HG02885 (cell line): ENCODE measurements around the gene ESYT3.
"Not testable (repeated sequence)": the region's sequence is repeated elsewhere in the genome, so short reads cannot be mapped to it uniquely, and the experiment has no call there.

Experiments used
- ATAC-seq: cut with Tn5 transposase; IDR thresholded peaks from one replicate; pipeline ENCODE4 v1.9.1; 2021; ENCODE audit warnings: mild to moderate bottlenecking; ENCODE audit not compliant: unreplicated experiment, poor library complexity

ESYT3 gene

DNA sequence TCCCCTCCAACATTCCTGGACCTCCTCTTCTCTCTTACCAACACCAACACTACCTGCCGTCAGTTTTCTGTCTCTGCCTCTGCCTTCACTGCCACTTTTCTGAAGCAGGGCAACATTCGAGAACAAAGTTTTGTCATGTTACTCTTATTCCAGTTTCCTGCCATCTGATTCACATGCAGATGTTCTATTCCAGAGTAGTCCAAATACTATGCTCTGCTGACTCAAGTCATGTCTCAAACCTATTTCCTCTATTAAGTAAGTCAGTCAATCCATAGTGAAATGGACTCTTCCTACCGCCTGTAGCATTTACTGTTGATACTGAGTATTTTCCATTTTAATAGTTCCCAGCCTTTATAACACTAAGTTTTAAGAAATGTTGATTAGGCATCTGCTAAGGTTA lies 43.4 kb downstream of the ESYT3 start:
- ATAC-seq = no peak

DNA sequence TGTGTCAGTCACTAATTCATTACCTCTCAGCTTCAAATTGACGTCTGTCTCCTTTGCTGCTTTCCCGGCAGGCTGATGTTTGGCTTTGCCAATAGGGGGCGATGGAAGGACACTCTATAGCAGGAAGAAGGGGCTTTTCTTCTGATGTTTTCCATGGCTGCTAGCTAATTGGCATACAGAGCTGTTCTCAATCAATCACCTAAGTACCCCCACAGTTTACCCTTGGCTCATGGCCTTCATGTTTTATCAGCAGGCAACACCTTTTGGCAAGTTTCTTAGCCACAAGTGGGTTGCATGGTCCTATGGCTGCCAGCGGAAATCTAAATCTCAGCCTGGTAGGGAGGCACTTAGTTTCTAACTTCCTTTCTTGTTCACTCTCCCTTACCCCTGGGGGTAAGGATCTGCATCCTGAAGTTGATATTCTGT lies 45.0 kb downstream of the ESYT3 start:
- no peak for ATAC-seq

DNA sequence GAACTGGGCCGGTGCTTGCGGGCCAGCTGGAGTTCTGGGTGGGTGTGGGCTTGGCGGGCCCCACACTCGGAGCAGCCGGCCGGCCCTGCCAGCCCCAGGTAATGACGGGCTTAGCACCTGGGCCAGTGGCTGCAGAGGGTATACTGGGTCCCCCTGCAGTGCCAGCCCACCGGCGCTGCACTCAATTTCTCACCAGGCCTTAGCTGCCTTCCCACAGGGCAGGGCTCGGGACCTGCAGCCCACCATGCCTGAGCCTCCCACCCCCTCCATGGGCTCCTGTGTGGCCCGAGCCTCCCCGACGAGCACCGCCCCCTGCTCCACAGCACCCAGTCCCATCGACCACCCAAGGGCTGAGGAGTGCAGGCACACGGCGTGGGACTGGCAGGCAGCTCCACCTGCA lies 50.3 kb downstream of the ESYT3 start:
- not testable (repeated sequence) for ATAC-seq

DNA sequence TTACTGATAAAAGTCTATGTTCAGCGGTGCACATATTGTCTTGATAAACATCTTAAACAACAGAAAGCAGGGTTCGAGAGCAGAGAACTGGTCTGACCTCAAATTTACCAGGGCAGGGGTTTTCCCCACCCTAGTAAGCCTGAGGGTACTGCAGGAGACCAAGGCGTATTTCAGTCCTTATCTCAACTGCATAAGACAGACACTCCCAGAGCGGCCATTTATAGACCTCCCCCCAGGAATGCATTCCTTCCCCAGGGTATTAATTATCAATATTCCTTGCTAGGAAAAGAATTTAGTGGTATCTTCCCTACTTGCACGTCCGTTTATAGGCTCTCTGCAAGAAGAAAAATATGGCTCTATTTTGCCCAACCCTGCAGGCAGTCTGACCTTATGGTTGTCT lies 52.2 kb downstream of the ESYT3 start:
- ATAC-seq = not testable (repeated sequence)

DNA sequence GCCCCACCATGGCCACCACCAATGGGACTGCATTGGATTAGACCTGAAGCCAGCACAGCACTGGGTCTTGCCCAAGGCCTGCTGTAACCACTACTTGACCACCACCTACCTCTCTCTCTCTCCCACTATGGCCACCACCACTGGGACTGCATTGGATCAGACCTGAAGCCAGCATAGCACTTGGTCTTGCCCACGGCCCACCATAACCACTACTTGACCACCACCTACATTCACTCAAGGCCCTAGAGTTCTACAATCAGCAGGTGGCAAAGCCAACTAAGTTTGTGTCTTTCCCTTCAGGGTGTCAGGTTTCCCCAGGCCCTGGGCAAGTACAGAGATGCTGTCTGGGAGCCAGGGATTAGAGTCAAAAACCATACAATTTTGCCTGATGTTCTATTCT lies 57.6 kb downstream of the ESYT3 start:
- no peak for ATAC-seq

DNA sequence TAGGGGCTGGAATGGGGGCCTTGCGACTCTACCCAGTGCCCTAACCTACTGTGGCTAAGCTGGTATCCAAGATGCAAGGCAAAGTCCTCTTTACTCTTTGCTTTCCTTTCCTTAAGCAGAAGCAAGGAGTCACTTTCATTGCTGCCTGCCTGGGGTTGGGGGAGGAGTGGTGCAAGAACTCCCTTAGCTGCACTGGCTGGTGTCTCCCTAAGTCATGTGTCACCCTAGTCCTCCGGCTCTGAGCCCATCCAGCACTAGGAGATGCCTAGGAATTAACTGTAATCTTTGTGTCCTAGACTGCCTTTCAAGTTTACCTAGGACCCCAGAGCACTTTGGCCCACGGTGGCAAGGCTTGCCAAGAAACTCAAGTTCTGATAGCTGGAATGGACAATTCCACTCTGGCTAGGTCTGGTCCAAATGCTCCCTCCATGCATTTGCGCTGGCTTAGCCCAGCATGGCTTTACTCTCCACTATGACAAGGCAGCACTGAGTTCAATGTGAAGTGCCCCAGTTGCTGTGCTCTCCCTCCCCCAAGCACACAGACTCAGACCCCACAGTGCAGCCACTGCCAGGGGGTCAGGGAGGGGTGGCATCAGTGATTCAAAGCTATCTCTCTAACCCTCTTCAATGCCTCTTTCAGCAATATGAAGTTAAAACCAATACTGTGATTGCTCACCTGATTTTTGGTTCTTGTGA lies 58.7 kb downstream of the ESYT3 start:
- no peak for ATAC-seq

DNA sequence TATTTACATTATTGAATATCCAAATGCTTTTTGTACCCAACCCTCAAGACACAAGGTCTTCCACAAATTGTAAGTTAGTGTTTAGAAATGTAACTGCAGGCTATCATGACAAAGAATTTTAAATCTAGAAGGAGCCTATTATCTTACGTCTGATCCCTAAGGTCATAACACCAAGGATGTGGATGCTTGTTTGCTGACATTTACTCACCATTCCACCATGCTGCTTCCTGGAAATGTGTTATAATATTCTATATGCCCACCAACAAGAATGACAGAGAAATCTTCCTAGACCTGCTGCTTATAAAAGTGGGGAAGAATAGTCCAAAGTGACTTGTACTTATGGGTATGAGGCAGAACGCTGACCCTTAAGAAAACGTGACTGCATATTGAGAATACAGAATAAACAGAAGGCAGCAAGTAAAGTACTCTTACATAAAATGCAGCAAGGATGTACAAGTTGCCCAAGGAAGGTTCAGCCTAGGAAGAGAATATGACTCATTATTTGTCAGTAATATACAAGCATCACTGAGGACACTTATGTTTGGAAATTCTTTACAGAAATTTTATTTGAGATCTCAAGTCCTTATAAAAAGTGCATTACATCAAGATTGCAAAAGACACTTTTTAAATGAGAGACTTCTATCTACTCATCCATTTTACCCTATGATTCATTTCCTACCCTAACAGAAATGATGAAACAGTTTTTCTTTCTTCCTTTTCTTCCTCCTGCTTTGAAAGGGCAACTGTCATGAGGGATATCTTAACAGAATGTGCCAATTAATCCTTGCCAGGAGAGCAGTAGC lies 59.6 kb downstream of the ESYT3 start:
- ATAC-seq = no peak

DNA sequence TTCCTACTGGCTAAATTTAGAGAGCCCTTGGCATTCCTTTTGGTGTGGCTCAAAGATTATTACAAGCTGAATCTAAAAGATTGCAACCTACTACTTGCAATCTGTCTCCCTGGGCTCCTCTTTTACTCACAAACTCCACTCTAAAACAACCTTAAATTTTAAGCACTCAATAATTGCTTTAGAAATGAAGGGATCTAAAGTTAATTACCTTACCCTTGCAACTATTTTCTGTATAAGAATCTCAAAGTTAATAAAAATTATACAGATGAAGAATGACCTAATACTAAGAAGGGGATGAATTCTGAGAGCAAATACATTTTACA lies 60.2 kb downstream of the ESYT3 start:
- no peak for ATAC-seq

DNA sequence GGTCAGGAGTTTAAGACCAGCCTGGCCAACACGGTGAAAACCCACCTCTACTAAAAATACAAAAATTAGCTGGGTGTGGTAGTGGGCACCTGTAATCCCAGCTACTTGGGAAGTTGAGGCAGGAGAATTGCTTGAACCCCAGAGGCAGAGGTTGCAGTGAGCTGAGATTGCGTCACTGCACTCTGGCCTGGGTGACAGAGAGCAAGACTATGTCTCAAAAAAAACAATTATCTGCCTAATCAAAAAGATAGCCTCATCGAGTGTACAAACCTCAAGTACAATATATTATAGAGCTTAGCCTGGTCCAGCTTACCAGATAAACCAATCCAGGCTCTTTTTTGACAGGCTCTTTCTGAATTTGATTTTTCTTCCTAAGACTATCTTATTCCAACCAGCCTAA lies 61.2 kb downstream of the ESYT3 start:
- ATAC-seq = not testable (repeated sequence)

DNA sequence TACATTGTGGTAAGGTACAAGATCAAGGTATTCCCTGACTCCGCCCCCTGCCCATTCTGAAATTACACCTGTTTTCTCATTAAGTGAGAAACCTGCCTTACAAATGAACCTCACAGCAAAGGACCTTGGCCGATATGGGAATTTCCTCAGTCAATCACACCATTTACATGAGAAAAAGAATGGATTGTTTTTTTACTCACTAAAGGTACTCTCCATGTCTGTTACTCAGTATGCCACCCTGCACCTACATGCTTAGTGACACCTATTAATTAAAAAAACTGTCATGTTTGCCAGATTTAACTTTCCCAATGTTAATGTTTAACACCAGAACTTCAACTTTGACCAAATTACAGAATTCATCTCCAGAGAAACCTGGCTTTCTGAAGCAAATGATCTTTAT lies 62.0 kb downstream of the ESYT3 start:
- no peak for ATAC-seq

DNA sequence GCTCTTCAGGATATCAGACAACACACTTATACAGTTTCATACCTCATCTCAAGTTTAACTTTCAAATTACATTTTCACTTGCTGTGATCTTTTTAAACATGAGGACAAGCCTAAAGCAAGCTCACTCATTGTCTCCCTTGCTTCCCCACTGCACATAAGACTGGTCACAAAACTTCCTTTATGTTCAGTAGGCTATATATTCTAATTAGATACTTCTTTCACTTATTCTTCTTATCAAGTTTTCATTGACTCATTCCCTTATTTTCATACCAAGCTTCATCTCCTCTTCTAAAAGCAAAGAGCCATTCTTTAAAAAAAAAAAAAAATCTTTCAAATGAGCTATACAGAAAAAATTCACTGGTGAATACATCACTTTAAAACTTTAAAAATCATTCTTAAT lies 62.6 kb downstream of the ESYT3 start:
- no peak for ATAC-seq

DNA sequence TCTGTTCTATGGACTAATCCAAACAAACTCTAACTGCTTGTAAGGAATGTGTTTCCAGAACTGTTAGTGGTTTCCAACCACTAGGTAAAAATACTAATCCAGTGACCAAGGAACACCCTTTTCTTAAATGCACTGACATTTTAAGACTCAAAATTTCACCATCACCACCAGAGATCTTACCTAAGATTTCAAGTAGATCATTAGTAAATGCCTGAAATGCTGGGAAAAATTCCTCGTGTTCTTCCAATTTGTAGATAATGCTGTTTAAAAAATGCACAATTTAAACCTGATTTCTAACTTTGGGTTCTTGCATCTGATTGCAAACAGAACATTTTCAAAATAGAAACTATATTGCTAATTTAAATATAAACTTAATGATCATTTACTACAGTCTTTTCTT lies 63.4 kb downstream of the ESYT3 start:
- ATAC-seq = no peak

DNA sequence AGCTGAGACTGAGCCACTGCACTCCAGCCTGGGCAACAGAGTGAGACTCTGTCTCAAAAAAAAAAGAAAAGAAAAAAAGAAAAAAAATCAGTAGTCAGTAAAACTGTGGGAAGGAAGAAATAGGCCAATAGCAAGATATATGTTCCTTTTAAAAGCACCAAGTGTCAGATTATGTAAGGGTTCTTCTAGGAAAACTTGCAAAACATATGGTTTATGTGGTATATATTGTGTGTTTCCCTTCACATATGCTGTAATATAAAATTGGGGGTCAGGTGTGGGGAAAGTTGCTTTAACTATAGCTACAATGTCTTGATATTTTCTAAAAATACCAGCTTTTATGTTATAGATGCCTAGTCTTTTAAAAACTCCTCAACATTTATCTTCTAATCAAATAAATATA lies 64.6 kb downstream of the ESYT3 start:
- ATAC-seq = no peak

DNA sequence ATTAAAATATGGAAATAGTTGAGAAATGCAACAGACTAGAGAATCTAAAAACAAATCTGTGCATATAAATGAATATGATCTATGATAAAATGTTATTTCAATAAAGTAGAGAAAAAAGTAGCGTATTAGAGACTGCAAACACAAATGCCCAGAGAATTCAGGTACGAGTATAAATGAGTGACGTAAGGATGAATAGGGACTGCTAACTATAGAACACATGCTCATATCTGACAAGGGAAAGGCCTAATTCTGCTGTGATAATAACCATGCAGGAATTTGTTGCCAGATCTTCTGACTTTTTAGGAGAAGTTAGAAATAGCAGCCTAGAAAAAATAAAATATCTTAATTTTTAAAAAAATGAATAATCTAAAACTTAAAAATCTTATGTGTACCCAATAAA lies 73.1 kb downstream of the ESYT3 start:
- ATAC-seq = no peak

DNA sequence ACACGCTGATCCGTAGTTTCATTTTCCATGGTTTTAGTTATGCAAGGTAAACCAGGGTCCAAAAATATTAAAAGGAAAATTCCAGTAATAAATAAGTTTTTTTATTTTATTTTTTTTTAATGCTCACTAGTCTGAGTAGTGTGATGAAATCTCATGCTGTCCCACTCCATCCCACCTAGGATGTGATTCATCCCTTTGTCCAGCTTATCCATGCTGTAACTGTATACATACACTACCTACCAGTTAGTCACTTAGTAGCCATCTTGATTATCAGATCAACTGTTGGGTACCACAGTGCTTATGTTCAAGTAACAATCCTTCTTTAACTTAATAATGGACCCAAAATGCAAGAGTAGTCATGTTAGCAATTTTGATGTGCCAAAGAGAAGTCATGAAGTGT lies 75.2 kb downstream of the ESYT3 start:
- ATAC-seq = no peak

DNA sequence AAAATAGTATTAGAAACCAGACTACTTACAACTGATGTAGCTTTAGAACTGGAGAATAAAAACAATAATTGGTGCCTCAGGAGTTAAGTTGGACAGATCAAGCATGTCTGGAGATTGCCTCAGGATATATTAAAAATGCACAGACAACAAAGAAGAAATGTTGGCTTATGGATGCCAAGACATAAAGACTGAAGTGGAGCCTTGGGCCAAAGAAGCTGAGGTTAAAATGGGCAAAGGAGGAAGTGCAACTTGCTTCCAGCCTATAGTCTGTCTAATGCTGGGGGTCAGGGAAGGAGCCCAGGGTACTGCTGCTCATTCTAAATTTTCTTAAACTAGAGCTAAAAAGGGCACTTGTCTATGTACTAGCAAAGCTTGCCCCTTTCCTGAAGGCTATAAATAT lies 77.5 kb downstream of the ESYT3 start:
- ATAC-seq = no peak

DNA sequence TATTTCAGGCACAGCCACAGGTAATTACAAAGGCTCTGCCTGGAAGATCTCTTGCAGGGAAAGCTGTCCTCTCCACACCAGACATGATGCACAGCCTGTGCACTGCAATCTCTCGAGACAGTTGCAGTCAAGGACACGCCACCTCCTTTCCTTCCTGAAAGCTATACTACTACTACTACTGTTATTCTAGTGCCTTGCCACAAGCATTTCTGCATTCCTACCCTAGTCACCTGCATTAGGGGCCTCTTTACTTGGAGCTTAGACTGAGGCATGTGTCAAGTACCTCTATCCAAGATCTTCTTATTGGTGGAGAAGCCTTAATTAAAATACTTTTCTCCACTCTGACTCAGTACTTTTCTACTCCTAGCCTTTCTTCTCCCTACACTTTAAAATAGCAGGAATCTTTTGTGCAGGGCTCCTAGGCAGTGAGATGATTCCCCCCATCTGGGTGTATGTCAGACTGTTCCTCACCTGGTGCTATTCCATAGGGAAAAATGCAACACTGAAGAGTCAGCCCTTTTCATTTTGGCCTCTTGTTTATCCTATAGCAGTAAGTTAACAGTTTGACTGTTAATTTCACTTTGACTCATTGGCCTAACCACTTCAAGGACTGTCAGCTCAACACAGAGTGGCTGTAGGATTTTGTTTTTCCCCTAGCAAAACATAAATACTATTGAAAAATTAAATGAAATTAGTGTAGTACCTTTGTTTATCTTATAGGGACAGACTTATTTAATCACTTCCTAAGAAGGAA lies 78.9 kb downstream of the ESYT3 start:
- peak; percentile 89 for ATAC-seq

DNA sequence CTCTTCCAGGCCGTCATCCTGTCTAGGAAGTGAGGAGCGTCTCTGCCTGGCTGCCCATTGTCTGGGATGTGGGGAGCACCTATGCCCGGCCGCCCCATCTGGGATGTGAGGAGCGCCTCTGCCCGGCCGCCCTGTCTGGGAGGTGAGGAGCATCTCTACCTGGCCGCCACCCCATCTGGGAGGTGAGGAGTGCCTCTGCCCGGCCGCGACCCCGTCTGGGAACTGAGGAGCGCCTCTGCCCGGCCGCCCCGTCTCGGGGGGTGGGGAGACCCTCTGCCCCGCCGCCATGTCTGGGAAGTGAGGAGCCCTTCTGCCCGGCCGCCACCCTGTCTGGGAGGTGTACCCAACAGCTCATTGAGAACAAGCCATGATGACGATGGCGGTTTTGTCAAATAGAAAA lies 87.0 kb downstream of the ESYT3 start:
- ATAC-seq = not testable (repeated sequence)
